Heart left ventricle (tissue), 16 donors: Measurements from ENCODE around the gene GALNT12. TPM values are rescaled to one million over a fixed set of nuclear protein-coding genes. Genes with fewer than 3 reads are reported as not detected.
A peak's percentile ranks its signal among the peaks of the same experiment; 100 is the strongest.

Source experiments
- ATAC-seq, 4 donors: fragments of 200-7000 bp; cut with Tn5 transposase; one replicate each; pipeline ENCODE4 v1.9.1; 2020 to 2022; ENCODE audit warnings: moderate library complexity in 4 of 4, mild to moderate bottlenecking in 3 of 4, moderate number of reproducible peaks in 1 of 4
- DNase-seq, 5 donors: peaks; one replicate each; pipeline ENCODE4 v3.0.0-alpha.2; 2020
- H3K27ac ChIP-seq, 12 donors: fragments of 200-600 bp; sonication (generic) in 4 of 12; one replicate each; pipeline versions ENCODE4 v1.5.0 to v1.8.0; 2016 to 2022; ENCODE audit warnings: mild to moderate bottlenecking in 2 of 12
- H3K27me3 ChIP-seq, 9 donors: fragments of 200-600 bp; sonication (generic) in 2 of 9; one replicate each; pipeline versions ENCODE4 v1.5.1 to v1.8.0; 2016 to 2022; ENCODE audit warnings: mild to moderate bottlenecking in 3 of 9
- H3K36me3 ChIP-seq, 9 donors: fragments of 200-600 bp; sonication (generic) in 2 of 9; one replicate each; pipeline versions ENCODE4 v1.5.0 to v1.8.0; 2018 to 2022; ENCODE audit warnings: mild to moderate bottlenecking in 2 of 9
- H3K4me1 ChIP-seq, 12 donors: fragments of 200-600 bp; sonication (generic) in 4 of 12; one replicate each; pipeline versions ENCODE4 v1.5.0 to v1.8.0; 2016 to 2022; ENCODE audit warnings: mild to moderate bottlenecking in 3 of 12
- H3K4me3 ChIP-seq, 12 donors: fragments of 200-600 bp; sonication (generic) in 4 of 12; one replicate each; pipeline versions ENCODE4 v1.5.0 to v1.8.0; 2017 to 2022; ENCODE audit warnings: mild to moderate bottlenecking in 9 of 12, moderate library complexity in 4 of 12
- H3K9me3 ChIP-seq, 12 donors: fragments of 200-600 bp; sonication (generic) in 4 of 12; one replicate each; pipeline versions ENCODE4 v1.5.0 to v1.8.0; 2016 to 2022; ENCODE audit warnings: mild to moderate bottlenecking in 1 of 12
- POLR2A ChIP-seq, 2 donors: fragments of 450-650 bp; IDR thresholded peaks; one replicate each; pipeline ENCODE4 v1.6.1; 2017; ENCODE audit warnings: antibody characterized with exemption in 2 of 2, mild to moderate bottlenecking in 2 of 2, moderate library complexity in 2 of 2
- WGBS, 4 donors: extraction: QIAGEN DNeasy Blood & Tissue Kit in 2 of 4; methylation state at CpG; one replicate each; pipeline versions ENCODE4 v1.1.5 to v1.1.7; 2013 to 2018; 5-methylcytosine and 5-hydroxymethylcytosine counted together
- intact Hi-C, 10 donors: fragments of 100-400 bp; cut with DNase I; formaldehyde crosslinking; loops; one replicate each; pipeline versions ENCODE4 v1.11.1 to v1.14.2; 2022
- polyA plus RNA-seq, 2 donors: library from polyadenylated mRNA; stranded (reverse); fragments of 200-250 nt; gene quantifications; one replicate each; pipeline ENCODE4 v1.2.3, GENCODE V29; 2013
- total RNA-seq, 9 donors: library from RNA; depleted of rRNA in 2 of 9; stranded (reverse); fragments of >200 nt in 2 of 9; fragmentation: NEBNext Ultra II Directional in 3 of 9; extraction: Animal tissue kit (Norgen Biotek cat#: 25700) in 3 of 9; gene quantifications; one replicate each; pipeline versions ENCODE4 v1.1.0 to v1.2.4, GENCODE V29; 2016 to 2023
- TF ChIP-seq, protein P1 (sequence below), 12 donors: fragments of 200-600 bp; sonication (generic) in 4 of 12; IDR thresholded peaks; one replicate each; pipeline versions ENCODE4 v1.5.0 to v1.8.0; 2018 to 2022; ENCODE audit warnings: antibody characterized with exemption in 12 of 12, mild to moderate bottlenecking in 5 of 12
- donor health status: ischemic (EF 13 %, LVEDD 7.1; RV severe dilation, severe dysfunction).
- donor health status: healthy with polysubstance abuse.
- donor health status: DM: no; HTN: yes; CAD: no.
- donor health status: DM: no; HTN: no; CAD: no.
- donor health status: ischemic (EF 25% LVEDD 6.9; RV normal size, moderate dysfunction).
- donor health status: ischemic (EF 25% LVEDD 5.7; RV mildly dilated, moderate dysfunction).
- donor health status: healthy.
- donor health status: DM: yes; HTN: yes; CAD: no.
- donor health status: ischemic (EF 35%, LVEDD 5.7; RV mildly dilated, moderate dysfunction).
- donor health status: nonischemic (EF 11% LVEDD 7.7; RV severe dilation, severe dysfunction).
- donor health status: DM: yes; HTN: yes; CAD: no.
- donor health status: PGD.
- donor health status: ischemic (EF 29% LVEDD 5.4; RV normal size, mild dysfunction).
- donor health status: nonischemic (EF 23%, LVEDD 6.1; RV moderate dilation, normal function).

The GALNT12 gene
- total and polyA plus RNA-seq, 11 donors: 0.23 to 4.7 (median 0.44) TPM

DNA sequence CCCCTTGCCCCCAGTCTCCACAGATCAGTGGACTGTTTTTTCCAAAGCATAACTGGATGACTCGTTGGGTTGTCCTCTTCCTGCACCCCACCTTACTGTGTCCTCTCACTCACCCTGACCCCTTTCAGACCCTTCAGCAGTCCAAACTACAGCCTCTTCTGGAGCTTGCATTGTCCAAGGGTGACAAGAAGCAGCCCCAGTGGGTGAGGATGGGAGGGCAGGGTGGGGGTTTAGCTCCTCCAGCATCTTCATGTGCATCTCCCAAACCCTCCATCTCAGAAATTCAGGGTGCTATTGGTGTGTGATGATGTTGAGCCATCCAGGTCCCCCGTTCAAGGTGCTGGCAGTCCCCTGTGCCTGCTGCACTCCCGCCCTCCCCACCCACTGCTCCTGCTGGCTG is 73.9 kb downstream of the GALNT12 start:
- Histone ChIP-seq H3K27me3 (no peaks in the 10 kb centered on the region), H3K4me1 (peaks cover 0 to 68% (median 46%) of the 10 kb centered on the region in 12 donors), H3K4me3 (no peak overlapping the region), H3K9me3 (no peaks in the 10 kb centered on the region), H3K27ac (peak overlapping the region in 3 of 12 donors; percentile 44 to 64 (median 51)), H3K36me3 (no peaks in the 10 kb centered on the region)
- ATAC-seq: no peak
- whole genome bisulfite sequencing, 4 donors: 80 to 93% (median 86%) methylated on average over 3 of the region's 3 CpGs
- intact Hi-C loops: loop anchor here in 1 of 10 donors (5.0 kb wide), 1 partner anchor 91 kb away; no protein-coding TSS in a partner anchor
- TF ChIP-seq, protein P1, sequence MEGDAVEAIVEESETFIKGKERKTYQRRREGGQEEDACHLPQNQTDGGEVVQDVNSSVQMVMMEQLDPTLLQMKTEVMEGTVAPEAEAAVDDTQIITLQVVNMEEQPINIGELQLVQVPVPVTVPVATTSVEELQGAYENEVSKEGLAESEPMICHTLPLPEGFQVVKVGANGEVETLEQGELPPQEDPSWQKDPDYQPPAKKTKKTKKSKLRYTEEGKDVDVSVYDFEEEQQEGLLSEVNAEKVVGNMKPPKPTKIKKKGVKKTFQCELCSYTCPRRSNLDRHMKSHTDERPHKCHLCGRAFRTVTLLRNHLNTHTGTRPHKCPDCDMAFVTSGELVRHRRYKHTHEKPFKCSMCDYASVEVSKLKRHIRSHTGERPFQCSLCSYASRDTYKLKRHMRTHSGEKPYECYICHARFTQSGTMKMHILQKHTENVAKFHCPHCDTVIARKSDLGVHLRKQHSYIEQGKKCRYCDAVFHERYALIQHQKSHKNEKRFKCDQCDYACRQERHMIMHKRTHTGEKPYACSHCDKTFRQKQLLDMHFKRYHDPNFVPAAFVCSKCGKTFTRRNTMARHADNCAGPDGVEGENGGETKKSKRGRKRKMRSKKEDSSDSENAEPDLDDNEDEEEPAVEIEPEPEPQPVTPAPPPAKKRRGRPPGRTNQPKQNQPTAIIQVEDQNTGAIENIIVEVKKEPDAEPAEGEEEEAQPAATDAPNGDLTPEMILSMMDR (IDR thresholded peaks at IDR 0.05): no peak
- no peak for TF ChIP-seq POLR2A (IDR thresholded peaks at IDR 0.05)
- no peak for DNase-seq

DNA sequence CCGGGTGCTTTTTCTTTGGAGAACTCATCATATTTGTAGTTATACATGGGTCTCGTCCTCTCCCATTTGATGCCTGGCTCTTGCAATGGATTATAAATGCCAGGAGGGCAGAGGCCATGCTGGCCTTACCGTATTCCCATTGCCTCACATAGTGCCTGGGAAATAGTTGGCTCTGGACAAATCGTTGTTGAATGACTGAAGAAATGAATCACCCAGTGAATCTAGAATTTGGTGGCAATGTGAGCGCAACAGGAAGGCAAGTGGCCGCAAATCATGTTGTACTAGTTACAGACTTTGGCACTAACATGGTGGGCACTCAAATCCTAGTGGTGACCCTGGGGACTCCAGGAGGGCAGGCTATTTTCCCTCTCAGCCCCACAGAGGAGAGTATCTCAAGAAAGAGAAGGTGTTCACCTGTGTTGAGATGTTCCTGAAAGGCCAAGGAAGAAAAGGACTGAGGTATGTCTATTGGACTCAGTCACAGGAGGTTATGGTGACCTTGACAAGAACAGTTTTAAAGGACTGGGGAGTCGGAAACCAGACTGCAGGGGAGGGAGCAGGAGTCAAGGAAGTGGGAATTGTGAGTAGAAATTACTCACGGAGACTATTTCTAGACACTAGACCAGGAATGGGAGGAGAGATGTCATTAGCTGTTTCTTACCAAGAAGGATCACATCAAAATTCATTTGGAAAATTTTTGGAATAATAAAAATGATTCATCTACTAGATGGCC is 74.5 kb downstream of the GALNT12 start:
- Histone ChIP-seq H3K36me3 (no peaks in the 10 kb centered on the region), H3K4me3 (no peak overlapping the region), H3K4me1 (peaks cover 0 to 74% (median 52%) of the 10 kb centered on the region in 12 donors), H3K27me3 (no peaks in the 10 kb centered on the region), H3K27ac (peak overlapping the region in 10 of 12 donors; percentile 17 to 80 (median 50)), H3K9me3 (no peaks in the 10 kb centered on the region)
- 77 to 83% (median 81%) methylated on average over 8 of the region's 8 CpGs for WGBS, 4 donors
- intact Hi-C loops: loop anchor here in 1 of 10 donors (5.0 kb wide), 1 partner anchor 90 kb away; no protein-coding TSS in a partner anchor
- peak in 1 of 5 donors; percentile 40 for DNase-seq
- peak in 3 of 4 donors; percentile 23 to 74 (median 55) for ATAC-seq
- TF ChIP-seq, protein P1 (IDR thresholded peaks at IDR 0.05): no peak
- TF ChIP-seq POLR2A (IDR thresholded peaks at IDR 0.05): no peak

DNA sequence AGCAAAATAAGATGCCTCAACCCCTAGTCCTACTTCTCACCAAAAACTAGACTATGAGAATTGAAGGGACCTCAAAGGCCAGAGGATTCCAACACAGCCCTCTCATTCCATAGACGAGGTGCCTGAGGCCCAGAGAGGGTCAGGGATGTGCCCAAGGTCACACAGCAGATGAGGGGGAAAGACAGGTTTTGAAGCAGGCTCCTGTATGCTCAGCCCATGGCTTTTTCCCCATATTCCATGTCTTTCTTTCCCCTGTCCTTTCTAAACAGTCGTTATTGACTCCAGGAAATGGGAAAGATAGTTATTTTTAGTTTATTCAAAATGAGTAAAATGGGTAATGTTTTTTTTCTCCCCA is 75.1 kb downstream of the GALNT12 start:
- WGBS, 4 donors: 36 to 63% (median 50%) methylated on average over 2 of the region's 2 CpGs
- Histone ChIP-seq H3K4me1 (peaks cover 5 to 79% (median 56%) of the 10 kb centered on the region in 12 donors), H3K4me3 (no peak overlapping the region), H3K27me3 (no peaks in the 10 kb centered on the region), H3K27ac (peak overlapping the region in 10 of 12 donors; percentile 17 to 80 (median 50)), H3K36me3 (no peaks in the 10 kb centered on the region), H3K9me3 (no peaks in the 10 kb centered on the region)
- no peak for DNase-seq
- ATAC-seq: no peak
- intact Hi-C loops: loop anchor here in 1 of 10 donors (5.0 kb wide), 1 partner anchor 90 kb away; no protein-coding TSS in a partner anchor
- TF ChIP-seq POLR2A (IDR thresholded peaks at IDR 0.05): no peak
- TF ChIP-seq, protein P1 (IDR thresholded peaks at IDR 0.05): no peak

DNA sequence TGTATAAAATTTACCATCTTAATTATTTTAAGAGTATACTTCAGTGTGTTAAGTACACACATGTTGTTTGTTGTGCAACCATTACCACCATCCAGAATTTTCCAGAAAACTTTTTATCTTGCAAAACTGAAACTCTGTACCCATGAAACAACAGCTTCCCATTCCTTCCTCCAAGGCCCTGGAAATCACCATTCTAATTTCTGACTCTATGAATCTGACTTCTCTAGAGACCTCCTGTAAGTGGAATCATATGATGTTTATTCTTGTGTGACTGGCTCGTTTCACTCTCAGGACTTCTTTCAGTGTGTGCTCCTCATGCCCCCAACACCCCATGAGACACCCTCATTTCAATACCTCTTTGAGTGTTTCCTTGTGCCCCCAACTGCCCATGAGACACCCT is 75.8 kb downstream of the GALNT12 start:
- DNase-seq (no peak), ATAC-seq (no peak)
- no peaks in the 10 kb centered on the region for H3K27me3 ChIP-seq
- no peaks in the 10 kb centered on the region for H3K36me3 ChIP-seq
- peak overlapping the region in 2 of 12 donors; percentile 61 to 80 for H3K27ac ChIP-seq
- WGBS, 4 donors: 27 to 43% (median 29%) methylated on average over 1 of the region's 1 CpG
- TF ChIP-seq, protein P1 (IDR thresholded peaks at IDR 0.05): no peak
- no peak for TF ChIP-seq POLR2A (IDR thresholded peaks at IDR 0.05)
- no peaks in the 10 kb centered on the region for H3K9me3 ChIP-seq
- H3K4me3 ChIP-seq: no peak overlapping the region
- intact Hi-C loops: loop anchor here in 1 of 10 donors (5.0 kb wide), 1 partner anchor 89 kb away; no protein-coding TSS in a partner anchor
- peaks cover 6 to 87% (median 64%) of the 10 kb centered on the region in 12 donors for H3K4me1 ChIP-seq
